Stomach (tissue), 4 donors: ENCODE results near the gene LONP1.

ENCODE experiments used
- POLR2A ChIP-seq, 4 donors: fragments of 450-650 bp; IDR thresholded peaks; one replicate each; pipeline ENCODE4 v1.6.1; 2016; ENCODE audit warnings: antibody characterized with exemption in 4 of 4, control low read depth in 2 of 4, mild to moderate bottlenecking in 1 of 4, moderate library complexity in 1 of 4
- POLR2AphosphoS5 ChIP-seq, 3 donors: sonication (generic); formaldehyde crosslinking; IDR thresholded peaks; one replicate each; pipeline ENCODE4 v1.6.1; 2016; ENCODE audit warnings: antibody characterized with exemption in 3 of 3
- TF ChIP-seq, protein P1 (sequence below), 7 experiments: fragments of 450-650 bp in 4 of 7; fragments of 200-600 bp in 3 of 7; sonication (generic) in 3 of 7; IDR thresholded peaks; one replicate each; pipeline ENCODE4 v1.5.1; 2016 to 2019; ENCODE audit warnings: antibody characterized with exemption in 7 of 7, control low read depth in 2 of 7, mild to moderate bottlenecking in 1 of 7

DNA sequence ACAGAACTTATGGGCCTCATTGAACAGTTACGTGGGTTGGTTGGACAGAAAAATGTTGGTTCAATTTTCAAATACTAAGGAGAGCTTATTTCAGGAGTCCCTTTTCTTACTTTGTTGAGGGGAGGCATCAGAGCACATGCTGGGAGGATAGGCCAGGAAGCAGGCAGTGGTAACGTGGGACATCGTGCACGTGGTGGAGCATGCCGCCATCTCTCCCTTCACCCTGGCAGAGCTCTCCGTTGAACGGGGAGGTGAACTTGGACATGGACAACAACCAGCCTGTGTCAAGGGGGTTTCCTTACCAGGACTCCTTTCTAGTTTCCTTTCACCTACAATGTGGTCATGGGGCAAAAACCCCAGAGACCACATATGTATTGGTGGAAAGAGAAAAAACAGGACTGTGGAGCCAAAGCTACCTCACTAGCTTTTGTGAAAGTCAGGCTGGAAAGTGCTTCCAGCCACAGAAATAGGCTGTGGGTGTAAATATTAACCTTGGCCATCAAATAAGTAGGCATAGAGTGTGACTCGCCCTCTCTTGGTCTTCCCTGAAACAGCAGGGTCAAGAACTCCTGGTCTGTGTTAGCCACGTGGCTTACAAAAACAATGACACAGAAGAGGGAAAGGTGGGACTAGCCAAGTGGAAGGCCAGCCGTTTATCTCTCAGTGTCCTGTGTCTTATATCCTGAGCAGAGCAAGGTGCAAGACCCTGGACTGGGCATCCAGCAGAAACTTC, 54.0 kb downstream of the LONP1 start:
- TF ChIP-seq, protein P1, sequence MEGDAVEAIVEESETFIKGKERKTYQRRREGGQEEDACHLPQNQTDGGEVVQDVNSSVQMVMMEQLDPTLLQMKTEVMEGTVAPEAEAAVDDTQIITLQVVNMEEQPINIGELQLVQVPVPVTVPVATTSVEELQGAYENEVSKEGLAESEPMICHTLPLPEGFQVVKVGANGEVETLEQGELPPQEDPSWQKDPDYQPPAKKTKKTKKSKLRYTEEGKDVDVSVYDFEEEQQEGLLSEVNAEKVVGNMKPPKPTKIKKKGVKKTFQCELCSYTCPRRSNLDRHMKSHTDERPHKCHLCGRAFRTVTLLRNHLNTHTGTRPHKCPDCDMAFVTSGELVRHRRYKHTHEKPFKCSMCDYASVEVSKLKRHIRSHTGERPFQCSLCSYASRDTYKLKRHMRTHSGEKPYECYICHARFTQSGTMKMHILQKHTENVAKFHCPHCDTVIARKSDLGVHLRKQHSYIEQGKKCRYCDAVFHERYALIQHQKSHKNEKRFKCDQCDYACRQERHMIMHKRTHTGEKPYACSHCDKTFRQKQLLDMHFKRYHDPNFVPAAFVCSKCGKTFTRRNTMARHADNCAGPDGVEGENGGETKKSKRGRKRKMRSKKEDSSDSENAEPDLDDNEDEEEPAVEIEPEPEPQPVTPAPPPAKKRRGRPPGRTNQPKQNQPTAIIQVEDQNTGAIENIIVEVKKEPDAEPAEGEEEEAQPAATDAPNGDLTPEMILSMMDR (IDR thresholded peaks at IDR 0.05), result no peak
- TF ChIP-seq POLR2AphosphoS5 (IDR thresholded peaks at IDR 0.05), result no peak
- TF ChIP-seq POLR2A (IDR thresholded peaks at IDR 0.05), result no peak
